GM12892 (cell line): Measurements from ENCODE around the gene CBL.
A peak's percentile ranks its signal among the peaks of the same experiment; 100 is the strongest.

ENCODE experiments used
- DNase-seq: peaks from one replicate; pipeline ENCODE4 v3.0.0; 2011; ENCODE audit not compliant: insufficient read length
- FAIRE-seq: peaks from 2 replicates; lab custom pipeline; 2011; peaks lifted over from hg19 to GRCh38; lab: Jason Lieb, UNC
- POLR2A ChIP-seq: IDR thresholded peaks from 2 replicates; pipeline ENCODE4 v1.6.1; 2011; ENCODE audit warnings: low read depth, low read length, control low read depth
- POLR2AphosphoS5 ChIP-seq: IDR thresholded peaks from 2 replicates; pipeline ENCODE4 v1.6.1; 2011; ENCODE audit warnings: low read depth, low read length, control low read depth
- TAF1 ChIP-seq: IDR thresholded peaks from 2 replicates; pipeline ENCODE4 v1.6.1; 2011; ENCODE audit warnings: low read depth, mild to moderate bottlenecking, control low read depth, low read length, borderline replicate concordance

Gene CBL

GRCh38 chr11:119335091-119335654 is 129.0 kb downstream of the CBL start:
- DNase-seq, result no peak
- TF ChIP-seq TAF1, result no peak
- no peak for TF ChIP-seq POLR2AphosphoS5
- no peak for TF ChIP-seq POLR2A
- FAIRE-seq, result no peak

- no peak for FAIRE-seq
- no peak for TF ChIP-seq TAF1
- no peak for TF ChIP-seq POLR2A
- TF ChIP-seq POLR2AphosphoS5, result no peak
- no peak for DNase-seq
Measured at GRCh38 chr11:119335655-119336543, 129.8 kb downstream of the CBL start.

- FAIRE-seq (no peak), DNase-seq (no peak)
Measured at GRCh38 chr11:119336744-119337469, 130.8 kb downstream of the CBL start.

GRCh38 chr11:119337581-119338317 is 131.6 kb downstream of the CBL start:
- no peak for TF ChIP-seq POLR2A
- FAIRE-seq, result no peak
- no peak for DNase-seq

More at GRCh38 chr11:119336744-119337469, 130.8 kb downstream of the CBL start:
- TF ChIP-seq POLR2AphosphoS5, result no peak
- no peak for TF ChIP-seq TAF1
- TF ChIP-seq POLR2A, result no peak

GRCh38 chr11:119338318-119338890 is 132.3 kb downstream of the CBL start:
- FAIRE-seq, result peak; percentile 87
- peak; percentile 85 for DNase-seq
- no peak for TF ChIP-seq POLR2AphosphoS5

- no peak for TF ChIP-seq POLR2A
- TF ChIP-seq POLR2AphosphoS5, result no peak
- no peak for TF ChIP-seq TAF1
- DNase-seq (no peak), FAIRE-seq (no peak)
Measured at GRCh38 chr11:119338965-119339588, 132.9 kb downstream of the CBL start.

GRCh38 chr11:119339589-119340334 is 133.6 kb downstream of the CBL start:
- FAIRE-seq, result peak; percentile 24
- TF ChIP-seq TAF1, result no peak
- no peak for TF ChIP-seq POLR2A
- TF ChIP-seq POLR2AphosphoS5, result no peak
- DNase-seq, result no peak

- DNase-seq, result no peak
- no peak for TF ChIP-seq POLR2A
- TF ChIP-seq TAF1, result no peak
- no peak for TF ChIP-seq POLR2AphosphoS5
- FAIRE-seq, result no peak
Measured at GRCh38 chr11:119340335-119341221, 134.4 kb downstream of the CBL start, which contains the start of gene C1QTNF5. Gene C1QTNF5 (minus strand): TSS chr11:119340883. CDS start chr11:119340397, 486 bp downstream.

GRCh38 chr11:119341222-119342022 is 135.3 kb downstream of the CBL start:
- DNase-seq, result no peak
- FAIRE-seq, result no peak
- TF ChIP-seq POLR2A (no peak), POLR2AphosphoS5 (no peak), TAF1 (no peak)

- FAIRE-seq, result no peak
- no peak for DNase-seq
- no peak for TF ChIP-seq POLR2A
- TF ChIP-seq POLR2AphosphoS5, result no peak
- no peak for TF ChIP-seq TAF1
Measured at GRCh38 chr11:119342023-119342300, 135.8 kb downstream of the CBL start.
